Thoracic aorta endothelial cell (primary cell): Measurements from ENCODE around the gene AQP9. TPM values are rescaled to one million over a fixed set of nuclear protein-coding genes. Genes with fewer than 3 reads are reported as not detected.

Source experiments
- small RNA-seq: library from RNA; depleted of rRNA; stranded (forward); fragments of <200 nt; gene quantifications from one replicate; pipeline ENCODE3, GENCODE V24; 2012
- total RNA-seq: library from RNA; depleted of rRNA; stranded (reverse); fragments of >200 nt; gene quantifications from 2 replicates; pipeline ENCODE4 v1.2.3, GENCODE V29; 2012

Gene AQP9
- total RNA-seq, result 0.07 TPM in 1 of 2 replicates, not detected in the other

DNA sequence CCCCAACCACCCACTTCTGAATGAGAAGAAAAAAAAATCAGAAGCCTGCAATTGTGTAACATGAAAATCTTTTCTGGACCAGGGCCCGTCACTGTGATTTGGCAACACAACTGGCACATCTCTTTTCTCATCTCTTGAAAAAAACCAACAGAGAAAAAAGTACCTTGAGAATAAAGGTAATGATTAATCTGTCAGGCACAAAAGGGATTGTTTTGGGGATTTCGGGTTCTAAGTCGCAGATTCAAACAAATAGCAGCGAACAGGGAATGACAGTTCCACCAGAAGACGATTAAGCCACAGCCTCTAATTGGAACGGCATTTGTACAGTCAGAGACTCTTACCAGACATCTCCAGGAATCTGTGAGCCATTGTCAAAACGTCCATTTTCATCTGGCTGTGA is at the start of gene AQP9:
Gene AQP9 (plus strand): TSS at position 276 of the 400 bp plus-strand sequence. CDS start 185 bp downstream, outside the sequence.

Small RNA genes lying within 50 kb of the gene (small RNA-seq; reads per million reads assigned to genes)
- gene MTCO3P23, result not detected

Other genes starting within 250 kb of the AQP9 start
- 2.3 and 38.1 TPM in 2 replicates for gene ALDH1A2, start 72.7 kb upstream of the AQP9 start, total RNA-seq